Pancreas (tissue), 10 donors: ENCODE results near the gene GRIA4. TPM values are rescaled to one million over a fixed set of nuclear protein-coding genes. Genes with fewer than 3 reads are reported as not detected.

Source experiments
- ATAC-seq, 4 donors: fragments of 200-7000 bp; cut with Tn5 transposase; one replicate each; pipeline versions ENCODE4 v1.8.0 to v1.9.1; 2020; ENCODE audit warnings: mild to moderate bottlenecking in 4 of 4, moderate library complexity in 4 of 4
- DNase-seq, 6 donors: peaks; one replicate each; pipeline ENCODE4 v3.0.0-alpha.2; 2020
- FAIRE-seq: peaks from 2 replicates; lab custom pipeline; 2012; peaks lifted over from hg19 to GRCh38; lab: Jason Lieb, UNC
- H3K27ac ChIP-seq, 4 donors: fragments of 200-600 bp; sonication (generic); 1 replicate in 3 of 4; 2 replicates in 1 of 4; pipeline versions ENCODE4 v1.5.0 to v1.8.0; 2020
- H3K27me3 ChIP-seq, 4 donors: fragments of 200-600 bp; one replicate each; pipeline ENCODE4 v1.8.0; 2021
- H3K36me3 ChIP-seq, 3 donors: fragments of 200-600 bp; sonication (generic) in 1 of 3; one replicate each; pipeline versions ENCODE4 v1.5.0 to v1.8.0; 2020 to 2021
- H3K4me1 ChIP-seq, 3 donors: fragments of 200-600 bp; one replicate each; pipeline ENCODE4 v1.8.0; 2021
- H3K4me3 ChIP-seq, 4 donors: fragments of 200-600 bp; sonication (generic) in 2 of 4; one replicate each; pipeline versions ENCODE4 v1.5.0 to v1.8.0; 2020 to 2021
- H3K9me3 ChIP-seq, 4 donors: fragments of 200-600 bp; one replicate each; pipeline ENCODE4 v1.8.0; 2021
- WGBS, 2 donors: extraction: QIAGEN DNeasy Blood & Tissue Kit; methylation state at CpG; one replicate each; pipeline ENCODE4 v1.1.7; 2013; 5-methylcytosine and 5-hydroxymethylcytosine counted together
- intact Hi-C, 3 donors: fragments of 100-400 bp; cut with DNase I; formaldehyde crosslinking; loops; one replicate each; pipeline versions ENCODE4 v1.11.1 to v1.14.2; 2022
- polyA plus RNA-seq, 2 donors: library from polyadenylated mRNA; stranded (reverse); fragments of 200-250 nt; gene quantifications; one replicate each; pipeline ENCODE4 v1.2.3, GENCODE V29; 2013
- total RNA-seq, 6 donors: library from RNA; stranded (reverse); fragmentation: NEBNext Ultra II Directional in 4 of 6; extraction: Animal tissue kit (Norgen Biotek cat#: 25700) in 4 of 6; gene quantifications; one replicate each; pipeline versions ENCODE4 v1.2.1 to v1.2.4, GENCODE V29; 2021 to 2023
- TF ChIP-seq, protein P1 (sequence below), 4 donors: fragments of 200-600 bp; sonication (generic) in 3 of 4; IDR thresholded peaks; one replicate each; pipeline versions ENCODE4 v1.5.0 to v1.8.0; 2021; ENCODE audit warnings: antibody characterized with exemption in 4 of 4
- donor health status: healthy with polysubstance abuse.
- donor health status: DM: no; HTN: no; CAD: no; lungs with moderate emphysema.
- donor health status: DM: no; HTN: no; CAD: no.
- donor health status: control.
- donor health status: control.
- donor health status: Bipolar disorder and iron deficiency.
- donor health status: DM: yes; HTN: yes; CAD: no.
- donor health status: DM: no; HTN: no; CAD: no.
- donor health status: DM: no; HTN: no; CAD: no.
- donor health status: DM: yes; HTN: yes; CAD: no.

Gene GRIA4
- total and polyA plus RNA-seq, 8 donors, result 0.22 to 2.4 (median 1.2) TPM

DNA sequence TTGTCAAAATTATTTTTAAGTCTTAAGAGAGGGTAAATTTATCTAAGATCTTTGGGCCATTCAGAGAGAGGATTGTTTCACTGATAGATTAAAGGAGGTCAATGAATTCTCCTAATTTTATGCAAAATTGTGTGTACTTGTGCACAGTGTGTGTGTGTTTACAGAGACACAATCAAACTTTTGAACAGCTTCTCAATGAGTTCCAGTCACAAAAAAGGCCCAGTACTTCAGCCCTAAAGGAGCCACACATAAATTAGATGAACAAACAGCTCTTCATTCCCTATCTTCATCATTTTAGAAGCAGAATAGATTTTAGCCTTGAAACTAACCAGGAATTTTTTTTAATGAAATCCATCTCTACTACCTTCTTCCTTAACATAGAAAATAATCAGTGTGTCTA lies 9.7 kb downstream of the GRIA4 start:
- intact Hi-C loops, result no loop called here
- Histone ChIP-seq H3K27ac (no peak overlapping the region), H3K4me3 (no peak overlapping the region), H3K9me3 (no peaks in the 10 kb centered on the region), H3K4me1 (no peaks in the 10 kb centered on the region), H3K36me3 (no peaks in the 10 kb centered on the region), H3K27me3 (peaks cover 0 to 18% (median 3%) of the 10 kb centered on the region in 4 donors)
- DNase-seq (no peak), FAIRE-seq (no peak), ATAC-seq (no peak)
- TF ChIP-seq, protein P1, sequence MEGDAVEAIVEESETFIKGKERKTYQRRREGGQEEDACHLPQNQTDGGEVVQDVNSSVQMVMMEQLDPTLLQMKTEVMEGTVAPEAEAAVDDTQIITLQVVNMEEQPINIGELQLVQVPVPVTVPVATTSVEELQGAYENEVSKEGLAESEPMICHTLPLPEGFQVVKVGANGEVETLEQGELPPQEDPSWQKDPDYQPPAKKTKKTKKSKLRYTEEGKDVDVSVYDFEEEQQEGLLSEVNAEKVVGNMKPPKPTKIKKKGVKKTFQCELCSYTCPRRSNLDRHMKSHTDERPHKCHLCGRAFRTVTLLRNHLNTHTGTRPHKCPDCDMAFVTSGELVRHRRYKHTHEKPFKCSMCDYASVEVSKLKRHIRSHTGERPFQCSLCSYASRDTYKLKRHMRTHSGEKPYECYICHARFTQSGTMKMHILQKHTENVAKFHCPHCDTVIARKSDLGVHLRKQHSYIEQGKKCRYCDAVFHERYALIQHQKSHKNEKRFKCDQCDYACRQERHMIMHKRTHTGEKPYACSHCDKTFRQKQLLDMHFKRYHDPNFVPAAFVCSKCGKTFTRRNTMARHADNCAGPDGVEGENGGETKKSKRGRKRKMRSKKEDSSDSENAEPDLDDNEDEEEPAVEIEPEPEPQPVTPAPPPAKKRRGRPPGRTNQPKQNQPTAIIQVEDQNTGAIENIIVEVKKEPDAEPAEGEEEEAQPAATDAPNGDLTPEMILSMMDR (IDR thresholded peaks at IDR 0.05), result no peak

DNA sequence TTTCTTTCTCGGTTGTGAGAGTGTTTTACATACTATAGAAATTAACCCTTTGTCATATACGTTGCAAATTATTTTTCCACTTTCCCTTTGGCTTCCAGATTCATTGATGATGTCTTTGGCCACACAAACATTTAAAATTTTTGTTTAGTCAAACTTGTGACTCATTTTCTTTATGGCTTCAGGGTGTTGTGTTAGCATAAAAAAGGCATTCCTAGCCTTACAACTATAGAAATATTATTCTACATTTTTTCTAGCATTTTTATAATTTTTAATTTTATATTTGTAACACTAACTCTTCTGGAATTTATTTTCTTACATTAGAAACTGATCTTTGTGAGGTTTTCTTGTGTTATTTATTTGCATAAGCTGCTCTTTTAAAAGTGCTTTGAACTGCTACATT lies 12.1 kb downstream of the GRIA4 start:
- no peaks in the 10 kb centered on the region for H3K9me3 ChIP-seq
- H3K36me3 ChIP-seq, result no peaks in the 10 kb centered on the region
- intact Hi-C loops, result no loop called here
- FAIRE-seq (peak; percentile 45), ATAC-seq (no peak), DNase-seq (no peak)
- TF ChIP-seq, protein P1 (IDR thresholded peaks at IDR 0.05), result no peak
- H3K4me3 ChIP-seq, result no peak overlapping the region
- no peaks in the 10 kb centered on the region for H3K27me3 ChIP-seq
- H3K4me1 ChIP-seq, result no peaks in the 10 kb centered on the region
- WGBS, 2 donors, result 38 to 46% methylated on average over 2 of the region's 2 CpGs
- no peak overlapping the region for H3K27ac ChIP-seq

DNA sequence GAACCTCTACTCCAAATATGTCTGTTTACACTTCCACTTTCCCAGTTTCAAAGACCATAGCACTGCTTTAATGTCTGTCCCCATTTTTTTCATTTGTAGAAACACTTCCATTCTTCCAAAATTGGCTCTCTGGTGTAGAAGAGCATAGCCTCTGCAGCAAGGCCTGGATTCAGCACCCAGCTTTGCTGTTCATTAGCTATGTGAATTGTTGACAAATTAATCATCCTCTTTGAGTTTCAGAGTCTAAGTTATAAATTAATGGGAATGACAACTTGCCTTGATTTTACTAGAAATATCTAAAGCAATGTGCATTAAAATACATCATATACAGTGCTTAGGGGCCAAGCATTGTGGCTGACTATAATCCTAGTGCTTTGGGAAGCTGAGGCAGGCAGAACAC lies 22.4 kb downstream of the GRIA4 start:
- TF ChIP-seq, protein P1 (IDR thresholded peaks at IDR 0.05), result no peak
- H3K27me3 ChIP-seq, result no peaks in the 10 kb centered on the region
- H3K9me3 ChIP-seq, result no peaks in the 10 kb centered on the region
- H3K4me1 ChIP-seq, result no peaks in the 10 kb centered on the region
- intact Hi-C loops, result no loop called here
- ATAC-seq (no peak), FAIRE-seq (no peak), DNase-seq (no peak)
- no peak overlapping the region for H3K27ac ChIP-seq
- H3K36me3 ChIP-seq, result no peaks in the 10 kb centered on the region
- H3K4me3 ChIP-seq, result no peak overlapping the region

DNA sequence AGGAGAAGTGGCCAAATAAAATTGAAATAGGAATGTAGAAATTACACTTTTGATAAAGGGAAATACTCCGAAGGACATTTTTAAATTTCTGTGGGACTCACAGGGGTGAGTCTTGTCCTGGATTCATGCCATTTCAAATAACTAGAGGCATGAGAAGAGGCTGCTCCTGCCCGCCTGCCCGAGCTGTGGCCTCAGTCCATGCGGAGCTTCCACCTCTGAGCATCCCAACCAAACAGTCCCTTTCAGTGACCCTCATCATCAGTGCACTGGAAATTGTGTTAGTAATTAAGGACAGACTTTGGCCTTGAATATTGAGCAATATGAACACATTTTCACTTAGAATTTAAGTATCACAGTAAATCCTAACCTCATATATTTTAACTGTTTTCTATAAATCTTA lies 25.6 kb downstream of the GRIA4 start:
- ATAC-seq (no peak), DNase-seq (no peak), FAIRE-seq (no peak)
- Histone ChIP-seq H3K9me3 (no peaks in the 10 kb centered on the region), H3K27me3 (no peaks in the 10 kb centered on the region), H3K4me3 (no peak overlapping the region), H3K4me1 (no peaks in the 10 kb centered on the region), H3K27ac (no peak overlapping the region), H3K36me3 (no peaks in the 10 kb centered on the region)
- 74 to 78% methylated on average over 4 of the region's 4 CpGs for WGBS, 2 donors
- intact Hi-C loops, result no loop called here
- TF ChIP-seq, protein P1 (IDR thresholded peaks at IDR 0.05), result no peak

GRCh38 chr11:105636496-105636895 lies 26.6 kb downstream of the GRIA4 start:
- DNase-seq, result no peak
- intact Hi-C loops, result no loop called here
- Histone ChIP-seq H3K27me3 (no peaks in the 10 kb centered on the region), H3K27ac (no peak overlapping the region), H3K4me3 (no peak overlapping the region), H3K9me3 (no peaks in the 10 kb centered on the region), H3K4me1 (no peaks in the 10 kb centered on the region), H3K36me3 (no peaks in the 10 kb centered on the region)
- WGBS, 2 donors, result 38 to 51% methylated on average over 2 of the region's 2 CpGs
- no peak for ATAC-seq
- TF ChIP-seq, protein P1 (IDR thresholded peaks at IDR 0.05), result no peak
- no peak for FAIRE-seq
